Stimulated activated CD4-positive, alpha-beta T cell treated with anti-CD3 and anti-CD28 coated beads, Interleukin-15, amount 100 ng/mL, for 24 hours (primary cell): ENCODE results near the gene SSR1.
"Not testable (repeated sequence)": the region's sequence is repeated elsewhere in the genome, so short reads cannot be mapped to it uniquely, and the experiment has no call there.

Source experiments
- DNase-seq: peaks from one replicate; pipeline ENCODE4 v3.0.0-alpha.2; 2020

The SSR1 gene

GRCh38 chr6:7316658-7317533 is 3.9 kb upstream of the SSR1 start:
- DNase-seq = no peak

- DNase-seq = no peak
Observed at GRCh38 chr6:7315948-7316365, 3.0 kb upstream of the SSR1 start.

GRCh38 chr6:7315087-7315947 is 2.3 kb upstream of the SSR1 start:
- not testable (repeated sequence) for DNase-seq

GRCh38 chr6:7314414-7314813 is 1.4 kb upstream of the SSR1 start:
- no peak for DNase-seq

- DNase-seq = no peak
Observed at GRCh38 chr6:7313505-7314165, 636 bp upstream of the SSR1 start.

GRCh38 chr6:7311917-7312615 is 933 bp downstream of the SSR1 start:
- DNase-seq = no peak

- DNase-seq = no peak
Observed at GRCh38 chr6:7311176-7311575, 1.8 kb downstream of the SSR1 start.

- DNase-seq = no peak
Observed at GRCh38 chr6:7309050-7309449, 3.9 kb downstream of the SSR1 start.

GRCh38 chr6:7307533-7307932 is 5.5 kb downstream of the SSR1 start:
- no peak for DNase-seq

- DNase-seq = no peak
Observed at GRCh38 chr6:7304821-7305220, 8.2 kb downstream of the SSR1 start.

- no peak for DNase-seq
Observed at GRCh38 chr6:7301702-7302101, 11.3 kb downstream of the SSR1 start.

GRCh38 chr6:7300926-7301325 is 12.1 kb downstream of the SSR1 start:
- no peak for DNase-seq

GRCh38 chr6:7298113-7298512 is 14.9 kb downstream of the SSR1 start:
- DNase-seq = no peak

GRCh38 chr6:7296602-7297001 is 16.4 kb downstream of the SSR1 start:
- no peak for DNase-seq

GRCh38 chr6:7295916-7296315 is 17.1 kb downstream of the SSR1 start:
- no peak for DNase-seq

GRCh38 chr6:7292596-7293255 is 20.3 kb downstream of the SSR1 start:
- no peak for DNase-seq

GRCh38 chr6:7290079-7290478 is 22.9 kb downstream of the SSR1 start:
- DNase-seq = no peak

GRCh38 chr6:7285416-7285815 is 27.6 kb downstream of the SSR1 start:
- DNase-seq = no peak

- no peak for DNase-seq
Observed at GRCh38 chr6:7283676-7284075, 29.3 kb downstream of the SSR1 start.

GRCh38 chr6:7282097-7282906 is 30.7 kb downstream of the SSR1 start:
- no peak for DNase-seq

- DNase-seq = no peak
Observed at GRCh38 chr6:7276199-7276524, 36.8 kb downstream of the SSR1 start.
